Liver (tissue), 9 donors: ENCODE measurements around the gene TRMT44. TPM values are rescaled to one million over a fixed set of nuclear protein-coding genes. Genes with fewer than 3 reads are reported as not detected.

Experiments
- DNase-seq: peaks from one replicate; pipeline ENCODE4 v3.0.0-alpha.2; 2017; ENCODE audit warnings: low spot score
- H3K27ac ChIP-seq, 2 donors: one replicate each; pipeline ENCODE4 v1.7.0; 2013; ENCODE audit warnings: inconsistent platforms in 2 of 2, low read length in 2 of 2, control low read depth in 1 of 2, low read depth in 1 of 2, mild to moderate bottlenecking in 1 of 2
- H3K27me3 ChIP-seq, 4 donors: one replicate each; pipeline versions ENCODE4 v1.6.1 to v1.7.0; 2013; ENCODE audit warnings: low read length in 3 of 4, inconsistent platforms in 1 of 4, mild to moderate bottlenecking in 1 of 4, moderate library complexity in 1 of 4; ENCODE audit not compliant: control insufficient read depth in 4 of 4, insufficient read depth in 4 of 4
- H3K36me3 ChIP-seq, 4 donors: one replicate each; pipeline versions ENCODE4 v1.6.1 to v1.7.0; 2013; ENCODE audit warnings: low read length in 3 of 4, mild to moderate bottlenecking in 3 of 4, low read depth in 1 of 4, moderate library complexity in 1 of 4; ENCODE audit not compliant: control insufficient read depth in 4 of 4, insufficient read depth in 3 of 4
- H3K4me1 ChIP-seq, 4 donors: one replicate each; pipeline versions ENCODE4 v1.6.1 to v1.7.0; 2013; ENCODE audit warnings: low read length in 3 of 4, mild to moderate bottlenecking in 3 of 4, moderate library complexity in 1 of 4; ENCODE audit not compliant: control insufficient read depth in 4 of 4, insufficient read depth in 4 of 4
- H3K4me3 ChIP-seq, 3 donors: one replicate each; pipeline versions ENCODE4 v1.6.1 to v1.7.0; 2013; ENCODE audit warnings: low read length in 3 of 3, control low read depth in 1 of 3, low read depth in 1 of 3, mild to moderate bottlenecking in 1 of 3
- H3K9ac ChIP-seq, 2 donors: one replicate each; pipeline ENCODE4 v1.7.0; 2013; ENCODE audit warnings: low read length in 2 of 2, mild to moderate bottlenecking in 2 of 2, moderate library complexity in 2 of 2, control low read depth in 1 of 2, low read depth in 1 of 2
- H3K9me3 ChIP-seq, 4 donors: one replicate each; pipeline versions ENCODE4 v1.6.1 to v1.7.0; 2013; ENCODE audit warnings: low read length in 3 of 4; ENCODE audit not compliant: control insufficient read depth in 4 of 4
- EGR1 ChIP-seq, 2 donors: IDR thresholded peaks; 2 replicates each; pipeline ENCODE4 v1.6.1; 2016 to 2018; ENCODE audit warnings: antibody characterized with exemption in 2 of 2, low read depth in 2 of 2
- FOXA1 ChIP-seq: IDR thresholded peaks from 2 replicates; pipeline ENCODE4 v1.6.1; 2016; ENCODE audit warnings: antibody characterized with exemption
- GABPA ChIP-seq, 2 donors: IDR thresholded peaks in 1 of 2; conservative IDR thresholded peaks in 1 of 2; 2 replicates each; pipeline ENCODE4 v1.6.1; 2016; ENCODE audit warnings: antibody characterized with exemption in 2 of 2, mild to moderate bottlenecking in 1 of 2, moderate library complexity in 1 of 2
- HNF4A ChIP-seq, 2 donors: conservative IDR thresholded peaks; 2 replicates each; pipeline ENCODE4 v1.6.1; 2016; ENCODE audit warnings: antibody characterized with exemption in 2 of 2, mild to moderate bottlenecking in 2 of 2
- HNF4G ChIP-seq: IDR thresholded peaks from 2 replicates; pipeline ENCODE4 v1.6.1; 2016; ENCODE audit warnings: antibody characterized with exemption
- NR2F2 ChIP-seq: IDR thresholded peaks from 2 replicates; pipeline ENCODE4 v1.6.1; 2016; ENCODE audit warnings: antibody characterized with exemption
- TAF1 ChIP-seq: conservative IDR thresholded peaks from 2 replicates; pipeline ENCODE4 v1.6.1; 2016; ENCODE audit warnings: antibody characterized with exemption, mild to moderate bottlenecking
- YY1 ChIP-seq: IDR thresholded peaks from 2 replicates; pipeline ENCODE4 v1.6.1; 2016; ENCODE audit warnings: antibody characterized with exemption, mild to moderate bottlenecking
- WGBS: extraction: QIAGEN DNeasy Blood & Tissue Kit; methylation state at CpG from one replicate; pipeline ENCODE4 v1.1.7; 2013; 5-methylcytosine and 5-hydroxymethylcytosine counted together
- polyA plus RNA-seq, 2 donors: library from polyadenylated mRNA; stranded (reverse) in 1 of 2; unstranded in 1 of 2; fragments of 200-250 nt in 1 of 2; fragments of >200 nt in 1 of 2; fragmentation: Nextera tagmentation in 1 of 2; extraction: Ambion mirVana in 1 of 2; gene quantifications; one replicate each; pipeline versions ENCODE4 v1.2.1 to v1.2.3, GENCODE V29; 2013 to 2015
- total RNA-seq, 2 donors: library from RNA; depleted of rRNA; stranded (reverse); fragments of >200 nt; gene quantifications; one replicate each; pipeline ENCODE4 v1.2.3, GENCODE V29; 2014
- TF ChIP-seq, protein P1 (sequence below): IDR thresholded peaks from 2 replicates; pipeline ENCODE4 v1.6.1; 2016; ENCODE audit warnings: antibody characterized with exemption, mild to moderate bottlenecking
- TF ChIP-seq, protein P2 (sequence below): IDR thresholded peaks from 2 replicates; pipeline ENCODE4 v1.6.1; 2016; ENCODE audit warnings: antibody characterized with exemption
- TF ChIP-seq, protein P3 (sequence below): IDR thresholded peaks from 2 replicates; pipeline ENCODE4 v1.6.1; 2016; ENCODE audit warnings: antibody characterized with exemption
- donor health status: healthy.
- donor health status: healthy.
- donor health status: healthy.
- donor health status: healthy.
- donor health status: healthy.

TRMT44 gene
- total and polyA plus RNA-seq, 4 donors, result 3.0 to 16.0 (median 5.7) TPM

DNA sequence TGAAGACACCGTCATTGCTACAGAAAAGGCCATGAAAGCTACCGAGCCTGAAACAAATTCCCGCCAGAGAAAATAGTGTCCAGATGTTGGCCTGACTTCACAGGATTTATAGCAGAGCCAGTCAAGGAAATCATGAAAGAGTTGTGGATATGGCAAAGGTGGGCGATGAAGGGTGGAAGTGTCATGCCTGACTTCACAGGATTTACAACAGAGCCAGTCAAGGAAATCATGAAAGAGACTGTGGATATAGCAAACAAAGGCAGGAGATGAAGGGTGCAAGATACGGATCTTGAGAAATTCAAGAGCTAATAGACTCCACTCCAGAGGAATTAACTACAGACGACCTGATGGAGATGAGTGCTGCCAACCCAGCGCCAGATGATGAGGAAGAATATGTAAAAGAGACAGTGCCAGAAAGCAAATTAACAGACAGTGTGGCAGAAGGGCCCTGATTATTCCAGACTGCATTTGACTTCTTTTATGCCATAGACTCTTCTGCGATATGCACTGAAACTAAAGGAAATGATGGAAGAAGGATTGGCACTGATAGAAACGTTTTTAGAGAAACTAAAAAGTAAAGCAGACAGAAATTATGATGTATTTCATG, 17.2 kb downstream of the TRMT44 start:
- DNase-seq, result no peak
- no peak for TF ChIP-seq TAF1
- no peak for TF ChIP-seq GABPA (IDR thresholded peaks at IDR 0.05 in 1 of 2, conservative IDR thresholded peaks at IDR 0.05 in 1 of 2)
- TF ChIP-seq NR2F2, result no peak
- TF ChIP-seq YY1, result no peak
- TF ChIP-seq, protein P1, sequence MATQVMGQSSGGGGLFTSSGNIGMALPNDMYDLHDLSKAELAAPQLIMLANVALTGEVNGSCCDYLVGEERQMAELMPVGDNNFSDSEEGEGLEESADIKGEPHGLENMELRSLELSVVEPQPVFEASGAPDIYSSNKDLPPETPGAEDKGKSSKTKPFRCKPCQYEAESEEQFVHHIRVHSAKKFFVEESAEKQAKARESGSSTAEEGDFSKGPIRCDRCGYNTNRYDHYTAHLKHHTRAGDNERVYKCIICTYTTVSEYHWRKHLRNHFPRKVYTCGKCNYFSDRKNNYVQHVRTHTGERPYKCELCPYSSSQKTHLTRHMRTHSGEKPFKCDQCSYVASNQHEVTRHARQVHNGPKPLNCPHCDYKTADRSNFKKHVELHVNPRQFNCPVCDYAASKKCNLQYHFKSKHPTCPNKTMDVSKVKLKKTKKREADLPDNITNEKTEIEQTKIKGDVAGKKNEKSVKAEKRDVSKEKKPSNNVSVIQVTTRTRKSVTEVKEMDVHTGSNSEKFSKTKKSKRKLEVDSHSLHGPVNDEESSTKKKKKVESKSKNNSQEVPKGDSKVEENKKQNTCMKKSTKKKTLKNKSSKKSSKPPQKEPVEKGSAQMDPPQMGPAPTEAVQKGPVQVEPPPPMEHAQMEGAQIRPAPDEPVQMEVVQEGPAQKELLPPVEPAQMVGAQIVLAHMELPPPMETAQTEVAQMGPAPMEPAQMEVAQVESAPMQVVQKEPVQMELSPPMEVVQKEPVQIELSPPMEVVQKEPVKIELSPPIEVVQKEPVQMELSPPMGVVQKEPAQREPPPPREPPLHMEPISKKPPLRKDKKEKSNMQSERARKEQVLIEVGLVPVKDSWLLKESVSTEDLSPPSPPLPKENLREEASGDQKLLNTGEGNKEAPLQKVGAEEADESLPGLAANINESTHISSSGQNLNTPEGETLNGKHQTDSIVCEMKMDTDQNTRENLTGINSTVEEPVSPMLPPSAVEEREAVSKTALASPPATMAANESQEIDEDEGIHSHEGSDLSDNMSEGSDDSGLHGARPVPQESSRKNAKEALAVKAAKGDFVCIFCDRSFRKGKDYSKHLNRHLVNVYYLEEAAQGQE, result no peak
- TF ChIP-seq, protein P2, sequence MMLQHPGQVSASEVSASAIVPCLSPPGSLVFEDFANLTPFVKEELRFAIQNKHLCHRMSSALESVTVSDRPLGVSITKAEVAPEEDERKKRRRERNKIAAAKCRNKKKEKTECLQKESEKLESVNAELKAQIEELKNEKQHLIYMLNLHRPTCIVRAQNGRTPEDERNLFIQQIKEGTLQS, result no peak
- TF ChIP-seq HNF4G, result no peak
- TF ChIP-seq, protein P3, sequence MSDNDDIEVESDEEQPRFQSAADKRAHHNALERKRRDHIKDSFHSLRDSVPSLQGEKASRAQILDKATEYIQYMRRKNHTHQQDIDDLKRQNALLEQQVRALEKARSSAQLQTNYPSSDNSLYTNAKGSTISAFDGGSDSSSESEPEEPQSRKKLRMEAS, result no peak
- TF ChIP-seq EGR1 (IDR thresholded peaks at IDR 0.05; ENCODE audit: low read depth in 2 of 2), result no peak
- TF ChIP-seq FOXA1, result no peak
- WGBS, result 88% methylated on average over 9 of the region's 9 CpGs
- Histone ChIP-seq H3K9me3 (no peaks in the 10 kb centered on the region), H3K9ac (no peak overlapping the region), H3K27ac (no peak overlapping the region), H3K27me3 (no peaks in the 10 kb centered on the region), H3K36me3 (peaks cover 10 to 61% (median 28%) of the 10 kb centered on the region in 4 donors), H3K4me3 (no peak overlapping the region), H3K4me1 (peaks cover 0 to 3% (median 0%) of the 10 kb centered on the region in 4 donors)

DNA sequence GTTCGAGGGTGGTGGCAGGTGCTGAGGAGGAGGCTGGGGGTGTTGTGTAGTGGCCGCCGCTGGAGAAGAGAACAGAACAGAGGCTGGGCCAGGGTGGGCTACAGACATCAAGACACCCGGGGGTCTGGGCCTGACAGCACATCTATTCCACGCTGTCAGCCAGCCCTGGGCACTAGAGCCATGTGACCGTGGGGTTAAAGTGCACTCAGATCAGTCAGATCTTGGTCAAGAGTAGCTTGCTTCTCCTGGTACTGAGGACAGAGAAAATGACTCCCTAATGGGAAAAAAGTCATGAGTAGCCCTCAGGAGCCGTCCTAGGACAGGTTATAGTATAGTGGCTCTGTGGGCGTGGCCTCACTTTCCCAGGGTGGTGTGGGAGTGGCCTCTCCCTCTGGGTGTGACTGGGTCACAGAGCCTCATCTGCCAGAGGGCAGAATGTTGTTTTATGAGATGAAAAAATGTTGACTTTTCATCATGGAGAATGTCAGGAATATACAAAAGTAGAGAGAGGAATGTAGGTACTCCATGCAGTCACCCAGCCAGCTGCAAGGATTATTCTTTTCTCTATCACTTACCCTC, 19.4 kb downstream of the TRMT44 start:
- DNase-seq, result peak; percentile 55
- peaks cover 0 to 3% (median 0%) of the 10 kb centered on the region in 4 donors for H3K4me1 ChIP-seq
- peaks cover 5 to 57% (median 27%) of the 10 kb centered on the region in 4 donors for H3K36me3 ChIP-seq
- no peaks in the 10 kb centered on the region for H3K27me3 ChIP-seq
- no peaks in the 10 kb centered on the region for H3K9me3 ChIP-seq
- H3K27ac ChIP-seq, result no peak overlapping the region
- H3K9ac ChIP-seq, result no peak overlapping the region
- H3K4me3 ChIP-seq, result no peak overlapping the region
- TF ChIP-seq NR2F2 (no peak), HNF4A (conservative IDR thresholded peaks at IDR 0.05) (peak in 1 of 2 donors; percentile 48)
- WGBS, result 74% methylated on average over 8 of the region's 8 CpGs

DNA sequence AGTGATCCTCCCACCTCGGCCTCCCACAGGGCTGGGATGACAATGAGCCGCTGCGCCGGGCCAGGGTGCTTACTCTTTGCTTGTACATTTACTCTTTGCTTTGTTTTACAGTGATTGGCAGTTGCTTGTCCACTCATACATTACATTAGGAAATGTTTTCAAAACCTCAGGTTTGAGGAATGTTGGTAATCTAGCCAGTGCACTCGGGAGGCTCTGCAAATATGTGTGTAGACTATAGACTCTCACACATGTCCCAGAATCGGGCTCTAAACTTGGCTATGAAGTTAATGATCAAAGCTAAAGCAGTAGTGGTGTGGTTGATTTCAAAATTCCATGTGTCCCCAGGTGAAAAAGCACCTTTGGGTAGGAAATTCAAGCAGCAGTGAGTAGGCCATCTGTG, 20.5 kb downstream of the TRMT44 start:
- H3K4me1 ChIP-seq, result peaks cover 0 to 3% (median 0%) of the 10 kb centered on the region in 4 donors
- WGBS, result 97% methylated on average over 6 of the region's 6 CpGs
- DNase-seq, result no peak
- TF ChIP-seq FOXA1, result no peak
- TF ChIP-seq HNF4G, result no peak
- TF ChIP-seq, protein P1, result no peak
- peaks cover 3 to 57% (median 22%) of the 10 kb centered on the region in 4 donors for H3K36me3 ChIP-seq
- H3K27ac ChIP-seq, result no peak overlapping the region
- H3K9ac ChIP-seq, result no peak overlapping the region
- no peak overlapping the region for H3K4me3 ChIP-seq
- H3K27me3 ChIP-seq, result no peaks in the 10 kb centered on the region
- H3K9me3 ChIP-seq, result no peaks in the 10 kb centered on the region
